BJ (cell line): ENCODE results near the gene CHAT. TPM values are rescaled to one million over a fixed set of nuclear protein-coding genes. Genes with fewer than 3 reads are reported as not detected.

Experiments
- CTCF ChIA-PET: fragments of 350-600 bp; formaldehyde crosslinking; extraction: SDS; loops from one replicate; lab custom pipeline; 2021; ENCODE audit warnings: antibody characterized with exemption, inconsistent platforms; lab: Yijun Ruan, JAX
- POLR2A ChIA-PET: fragments of 300-600 bp; sonication (Branson Sonifier 250); formaldehyde crosslinking; extraction: SDS; loops from one replicate; lab custom pipeline; 2021; ENCODE audit warnings: antibody characterized with exemption; lab: Charles Lee
- DNase-seq: peaks from one replicate; pipeline ENCODE4 v3.0.0-alpha.2; 2011; ENCODE audit warnings: low read depth
- H3K27me3 ChIP-seq: 2 replicates; pipeline ENCODE4 v1.6.0; 2011; ENCODE audit warnings: low read length; ENCODE audit not compliant: control insufficient read depth, insufficient read depth
- H3K36me3 ChIP-seq: 2 replicates; pipeline ENCODE4 v1.5.1; 2011; ENCODE audit warnings: low read length; ENCODE audit not compliant: control insufficient read depth, insufficient read depth
- H3K4me3 ChIP-seq: 2 replicates; pipeline ENCODE4 v1.5.1; 2011; ENCODE audit warnings: low read depth, mild to moderate bottlenecking, control low read depth, low read length
- CTCF ChIP-seq: IDR thresholded peaks from 2 replicates; pipeline ENCODE4 v1.5.1; 2011; ENCODE audit warnings: low read depth, mild to moderate bottlenecking, control low read depth, inconsistent platforms, low read length, moderate library complexity; ENCODE audit not compliant: insufficient read depth
- polyA plus RNA-seq: library from polyadenylated mRNA; depleted of rRNA; stranded (reverse); fragments of >200 nt; gene quantifications from 2 replicates; pipeline ENCODE4 v1.2.3, GENCODE V29; 2011

Gene CHAT
- polyA plus RNA-seq, 1 experiment, result not detected

GRCh38 chr10:49571388-49571787 is 42.4 kb upstream of the CHAT start:
- TF ChIP-seq CTCF, result no peak
- Histone ChIP-seq H3K27me3 (no peaks in the 10 kb centered on the region), H3K4me3 (no peak overlapping the region), H3K36me3 (no peaks in the 10 kb centered on the region; the same call in 1 of the 2 replicates)
- CTCF ChIA-PET, result no interaction called here
- POLR2A ChIA-PET, result no interaction called here
- DNase-seq, result no peak

- Histone ChIP-seq H3K4me3 (no peak overlapping the region), H3K36me3 (no peaks in the 10 kb centered on the region; the same call in 1 of the 2 replicates), H3K27me3 (no peaks in the 10 kb centered on the region)
- CTCF ChIA-PET, result interaction anchor here (0.8 kb wide), 1 partner anchor 20 kb away, joined by 3 read pairs; no protein-coding TSS in a partner anchor
- no peak for DNase-seq
- POLR2A ChIA-PET, result no interaction called here
- no peak for TF ChIP-seq CTCF
Measured at GRCh38 chr10:49572594-49573114, 41.2 kb upstream of the CHAT start.

DNA sequence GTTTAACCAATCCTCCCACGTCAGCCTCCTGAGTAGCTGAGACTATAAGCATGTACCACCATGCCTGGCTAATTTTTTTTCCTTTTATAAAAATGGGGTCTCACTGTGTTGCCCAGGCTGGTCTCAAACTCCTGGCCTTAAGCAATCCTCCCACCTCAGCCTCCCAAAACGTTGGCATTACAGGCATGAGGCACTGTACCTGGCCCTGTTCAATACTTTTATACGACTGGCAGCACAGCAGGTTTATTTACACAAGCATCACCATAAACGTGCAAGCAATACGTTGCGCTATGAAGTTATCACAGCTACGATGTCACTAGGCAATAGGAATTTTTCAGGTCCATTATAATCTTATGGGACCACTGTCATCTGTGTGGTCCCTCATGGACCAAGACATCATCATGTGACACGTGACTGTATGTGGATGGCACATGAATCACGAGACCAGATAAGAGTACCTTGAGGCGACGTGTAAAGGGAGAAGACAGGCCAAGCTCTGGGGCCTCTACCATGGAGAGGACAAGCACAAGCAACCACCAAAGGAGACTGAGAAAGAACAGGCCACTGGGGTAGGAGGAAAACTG is 38.3 kb upstream of the CHAT start:
- POLR2A ChIA-PET, result no interaction called here
- DNase-seq, result no peak
- no peak for TF ChIP-seq CTCF
- no peaks in the 10 kb centered on the region for H3K36me3 ChIP-seq
- CTCF ChIA-PET, result interaction anchor here (1.0 to 7.9 kb wide), 2 partner anchors 19 to 46 kb away, joined by 4 to 41 read pairs; no protein-coding TSS in a partner anchor
- H3K4me3 ChIP-seq, result no peak overlapping the region
- H3K27me3 ChIP-seq, result no peaks in the 10 kb centered on the region

DNA sequence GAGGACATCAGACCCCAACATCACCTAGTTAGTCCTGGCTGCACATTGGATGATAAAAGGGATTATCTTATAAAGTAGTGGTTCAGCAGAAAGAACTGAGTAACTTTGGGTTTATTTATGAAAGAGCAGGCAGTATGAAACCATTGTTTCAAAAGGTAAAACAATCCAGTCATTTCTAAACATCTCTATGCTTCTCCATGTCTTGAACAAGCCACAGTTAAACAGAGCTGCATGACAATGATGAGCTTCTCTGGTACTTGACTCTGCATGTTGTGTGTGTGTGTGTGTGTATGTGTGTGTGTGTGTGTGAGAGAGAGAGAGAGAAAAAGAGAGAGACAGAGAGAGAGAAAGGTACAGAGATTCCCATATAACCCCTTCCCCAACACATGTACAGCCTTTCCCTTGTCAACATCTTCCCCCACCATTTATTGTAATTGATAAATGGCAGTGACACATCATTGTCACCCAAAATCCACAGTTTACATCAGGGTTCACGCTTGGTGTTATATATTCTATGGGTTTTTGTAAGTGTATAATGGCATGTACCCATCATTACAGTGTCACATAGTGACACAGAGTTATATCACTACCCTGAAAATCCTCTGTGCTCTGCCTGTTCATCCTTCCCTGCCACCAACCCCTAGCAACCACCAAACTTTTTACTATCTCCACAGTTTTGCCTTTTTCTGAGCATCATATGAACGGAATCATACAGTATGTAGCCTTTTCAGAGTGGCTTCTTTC is 36.5 kb upstream of the CHAT start:
- ChIA-PET CTCF (interaction anchor here (7.9 kb wide), 1 partner anchor 17 kb away, joined by 41 read pairs; no protein-coding TSS in a partner anchor), POLR2A (no interaction called here)
- no peak for TF ChIP-seq CTCF

DNA sequence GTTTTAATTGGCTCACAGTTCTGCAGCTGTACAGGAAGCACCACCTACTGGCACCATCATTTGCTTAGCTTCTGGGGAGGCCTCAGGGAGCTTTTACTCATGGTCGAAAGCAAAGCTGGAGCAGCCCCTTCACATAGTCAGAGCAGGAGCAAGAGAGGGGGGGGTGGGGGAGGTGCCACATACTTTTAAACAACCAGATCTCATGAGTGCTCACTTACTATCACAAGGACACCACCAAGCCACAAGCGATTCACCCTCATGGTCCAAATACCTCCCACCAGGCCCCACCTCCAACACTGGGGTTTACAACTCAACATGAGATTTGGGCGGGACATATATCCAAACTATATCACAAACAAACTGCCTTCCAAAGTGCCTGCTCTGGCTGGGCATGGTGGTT is 35.4 kb upstream of the CHAT start:
- ChIA-PET POLR2A (no interaction called here), CTCF (interaction anchor here (7.9 kb wide), 1 partner anchor 16 kb away, joined by 41 read pairs; no protein-coding TSS in a partner anchor)
- TF ChIP-seq CTCF, result no peak
- no peak for DNase-seq
- Histone ChIP-seq H3K4me3 (no peak overlapping the region), H3K27me3 (no peaks in the 10 kb centered on the region), H3K36me3 (no peaks in the 10 kb centered on the region)

More for the DNA sequence above, 36.5 kb upstream of the CHAT start:
- H3K27me3 ChIP-seq, result no peaks in the 10 kb centered on the region
- no peak overlapping the region for H3K4me3 ChIP-seq
- H3K36me3 ChIP-seq, result no peaks in the 10 kb centered on the region
- no peak for DNase-seq
